ENCODE data around the gene MYT1.

DNA sequence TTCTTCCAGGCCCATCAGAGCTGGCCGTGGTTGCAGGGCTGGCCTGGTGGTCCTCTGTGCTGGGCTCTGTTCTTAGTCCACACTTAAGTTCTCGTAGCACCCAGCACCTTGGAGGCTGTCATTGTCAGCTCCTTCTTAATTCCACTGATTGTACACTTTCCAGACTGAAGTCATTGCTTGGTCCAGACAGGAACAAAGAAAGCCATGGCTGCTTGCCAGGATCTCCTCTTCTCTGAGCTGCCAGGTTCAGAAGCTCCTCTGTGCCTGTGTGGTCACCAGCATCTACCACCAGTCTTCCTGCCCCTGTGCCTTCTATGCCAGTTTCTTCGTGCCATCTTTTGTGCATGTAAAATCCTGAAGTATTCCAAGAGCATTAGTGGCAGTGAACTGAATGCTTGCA lies 51.8 kb downstream of the MYT1 start:
- TF ChIP-seq, protein P1, sequence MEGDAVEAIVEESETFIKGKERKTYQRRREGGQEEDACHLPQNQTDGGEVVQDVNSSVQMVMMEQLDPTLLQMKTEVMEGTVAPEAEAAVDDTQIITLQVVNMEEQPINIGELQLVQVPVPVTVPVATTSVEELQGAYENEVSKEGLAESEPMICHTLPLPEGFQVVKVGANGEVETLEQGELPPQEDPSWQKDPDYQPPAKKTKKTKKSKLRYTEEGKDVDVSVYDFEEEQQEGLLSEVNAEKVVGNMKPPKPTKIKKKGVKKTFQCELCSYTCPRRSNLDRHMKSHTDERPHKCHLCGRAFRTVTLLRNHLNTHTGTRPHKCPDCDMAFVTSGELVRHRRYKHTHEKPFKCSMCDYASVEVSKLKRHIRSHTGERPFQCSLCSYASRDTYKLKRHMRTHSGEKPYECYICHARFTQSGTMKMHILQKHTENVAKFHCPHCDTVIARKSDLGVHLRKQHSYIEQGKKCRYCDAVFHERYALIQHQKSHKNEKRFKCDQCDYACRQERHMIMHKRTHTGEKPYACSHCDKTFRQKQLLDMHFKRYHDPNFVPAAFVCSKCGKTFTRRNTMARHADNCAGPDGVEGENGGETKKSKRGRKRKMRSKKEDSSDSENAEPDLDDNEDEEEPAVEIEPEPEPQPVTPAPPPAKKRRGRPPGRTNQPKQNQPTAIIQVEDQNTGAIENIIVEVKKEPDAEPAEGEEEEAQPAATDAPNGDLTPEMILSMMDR (IDR thresholded peaks at IDR 0.05; ENCODE audit: low read depth, low read length, missing input control): no peak
- no peak for TF ChIP-seq RAD21 (IDR thresholded peaks at IDR 0.05)
- TF ChIP-seq, protein P2, sequence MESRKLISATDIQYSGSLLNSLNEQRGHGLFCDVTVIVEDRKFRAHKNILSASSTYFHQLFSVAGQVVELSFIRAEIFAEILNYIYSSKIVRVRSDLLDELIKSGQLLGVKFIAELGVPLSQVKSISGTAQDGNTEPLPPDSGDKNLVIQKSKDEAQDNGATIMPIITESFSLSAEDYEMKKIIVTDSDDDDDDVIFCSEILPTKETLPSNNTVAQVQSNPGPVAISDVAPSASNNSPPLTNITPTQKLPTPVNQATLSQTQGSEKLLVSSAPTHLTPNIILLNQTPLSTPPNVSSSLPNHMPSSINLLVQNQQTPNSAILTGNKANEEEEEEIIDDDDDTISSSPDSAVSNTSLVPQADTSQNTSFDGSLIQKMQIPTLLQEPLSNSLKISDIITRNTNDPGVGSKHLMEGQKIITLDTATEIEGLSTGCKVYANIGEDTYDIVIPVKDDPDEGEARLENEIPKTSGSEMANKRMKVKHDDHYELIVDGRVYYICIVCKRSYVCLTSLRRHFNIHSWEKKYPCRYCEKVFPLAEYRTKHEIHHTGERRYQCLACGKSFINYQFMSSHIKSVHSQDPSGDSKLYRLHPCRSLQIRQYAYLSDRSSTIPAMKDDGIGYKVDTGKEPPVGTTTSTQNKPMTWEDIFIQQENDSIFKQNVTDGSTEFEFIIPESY (IDR thresholded peaks at IDR 0.05): no peak
